RWPE2 (cell line): ENCODE measurements around the gene MALT1.
A peak's percentile ranks its signal among the peaks of the same experiment; 100 is the strongest.

ENCODE experiments used
- ATAC-seq: fragments of 200-7000 bp; cut with Tn5 transposase; 3 replicates; pipeline ENCODE4 v1.9.1; 2021; ENCODE audit warnings: low read depth
- DNase-seq: peaks from one replicate; pipeline ENCODE4 v3.0.0-alpha.2; 2020; ENCODE audit warnings: low spot score
- H3K27ac ChIP-seq: fragments of 450-650 bp; 2 replicates; pipeline ENCODE4 v1.5.1; 2017; ENCODE audit warnings: mild to moderate bottlenecking; ENCODE audit not compliant: poor library complexity, severe bottlenecking
- H3K27me3 ChIP-seq: fragments of 250-450 bp; sonication (Bioruptor Pico); 2 replicates; pipeline ENCODE4 v1.5.1; 2021; ENCODE audit warnings: mild to moderate bottlenecking, moderate library complexity; ENCODE audit not compliant: insufficient read depth, poor library complexity, severe bottlenecking
- H3K36me3 ChIP-seq: fragments of 250-450 bp; sonication (Bioruptor Pico); 2 replicates; pipeline ENCODE4 v1.5.1; 2020; ENCODE audit warnings: low read depth, mild to moderate bottlenecking, moderate library complexity
- H3K4me1 ChIP-seq: fragments of 250-450 bp; sonication (Bioruptor Pico); 2 replicates; pipeline ENCODE4 v1.5.1; 2021; ENCODE audit warnings: mild to moderate bottlenecking, moderate library complexity; ENCODE audit not compliant: insufficient read depth, poor library complexity, severe bottlenecking
- H3K4me3 ChIP-seq: fragments of 250-450 bp; sonication (Bioruptor Pico); 2 replicates; pipeline ENCODE4 v1.5.1; 2021; ENCODE audit warnings: mild to moderate bottlenecking, moderate library complexity; ENCODE audit not compliant: severe bottlenecking
- H3K9me3 ChIP-seq: fragments of 250-450 bp; sonication (Bioruptor Pico); 2 replicates; pipeline ENCODE4 v1.5.1; 2021; ENCODE audit warnings: mild to moderate bottlenecking, moderate library complexity; ENCODE audit not compliant: severe bottlenecking
- CTCF ChIP-seq: fragments of 450-650 bp; IDR thresholded peaks from one replicate; pipeline ENCODE4 v1.5.1; 2017; ENCODE audit warnings: mild to moderate bottlenecking, moderate library complexity; ENCODE audit not compliant: poor library complexity, severe bottlenecking

Gene MALT1

GRCh38 chr18:58780045-58780444, 108.8 kb downstream of the MALT1 start:
- Histone ChIP-seq H3K9me3 (no peaks in the 10 kb centered on the region), H3K27ac (no peak overlapping the region), H3K27me3 (no peaks in the 10 kb centered on the region), H3K36me3 (no peaks in the 10 kb centered on the region), H3K4me3 (no peak overlapping the region), H3K4me1 (peaks cover 9% of the 10 kb centered on the region)
- ATAC-seq (no peak), DNase-seq (no peak)
- TF ChIP-seq CTCF: no peak

DNA sequence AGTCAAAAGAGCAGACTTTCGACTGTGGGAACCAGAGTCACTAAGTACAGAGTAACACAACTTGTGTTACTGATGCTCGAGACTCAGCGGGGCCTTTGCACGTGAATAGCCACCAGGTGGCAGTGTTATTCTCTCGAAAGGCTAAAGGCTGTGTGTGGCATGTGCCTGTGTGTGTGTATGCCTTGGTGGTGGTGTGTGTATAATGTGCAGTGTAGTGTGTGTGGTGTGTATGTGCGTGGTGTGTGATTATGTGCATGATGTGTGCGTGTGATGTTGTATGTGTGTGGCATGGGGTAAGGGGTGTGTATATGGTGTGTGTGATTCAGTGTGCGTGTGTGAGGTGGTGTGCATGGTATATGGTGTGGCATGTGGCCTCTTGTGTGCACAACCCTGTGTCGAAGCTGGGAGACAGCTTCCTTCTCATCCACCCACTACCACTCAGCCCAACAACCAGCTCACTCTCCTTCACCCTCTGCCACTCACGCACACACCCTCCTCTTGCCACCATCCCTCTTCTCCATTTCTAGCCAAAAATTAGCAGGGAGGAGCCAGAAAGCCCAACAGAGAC, 110.4 kb downstream of the MALT1 start:
- no peak overlapping the region for H3K4me3 ChIP-seq
- H3K27ac ChIP-seq: peak overlapping the region; percentile 98
- TF ChIP-seq CTCF: peak; percentile 90
- peaks cover 21% of the 10 kb centered on the region for H3K4me1 ChIP-seq
- ATAC-seq: peak; percentile 7; the same call in 1 of the 3 replicates
- no peaks in the 10 kb centered on the region for H3K36me3 ChIP-seq
- no peaks in the 10 kb centered on the region for H3K27me3 ChIP-seq
- H3K9me3 ChIP-seq: no peaks in the 10 kb centered on the region
- no peak for DNase-seq

DNA sequence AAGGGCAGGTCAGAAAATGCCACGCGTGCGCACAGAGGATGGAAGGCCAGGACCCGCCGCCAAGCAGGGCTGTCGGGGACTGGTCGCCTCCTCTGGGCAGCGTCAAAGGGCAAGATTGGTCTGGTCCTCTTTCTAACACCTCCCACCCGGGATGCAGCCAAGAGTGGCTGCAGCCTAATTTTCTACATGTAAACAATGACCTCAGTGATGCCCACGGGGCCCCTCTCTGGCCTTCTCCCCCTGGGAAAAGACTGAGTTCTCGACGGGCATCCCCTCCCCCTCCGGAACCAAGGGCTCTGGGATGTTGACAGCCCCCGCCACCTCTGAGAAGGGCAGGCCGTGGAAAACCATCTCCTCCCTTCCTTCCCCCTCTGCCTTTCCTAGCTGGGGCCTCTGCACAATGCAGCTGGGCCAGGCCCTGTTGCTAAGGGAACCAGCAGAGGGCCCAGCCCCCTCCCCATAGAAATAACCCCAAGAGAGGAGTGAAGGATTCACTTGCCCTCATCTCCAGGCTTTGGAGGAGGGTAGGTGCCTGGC, 113.4 kb downstream of the MALT1 start:
- H3K4me3 ChIP-seq: peak overlapping the region; percentile 10

GRCh38 chr18:58785171-58785805, 114.0 kb downstream of the MALT1 start:
- TF ChIP-seq CTCF: peak; percentile 26
- ATAC-seq: peak; percentile 92
- no peaks in the 10 kb centered on the region for H3K9me3 ChIP-seq
- peaks cover 51% of the 10 kb centered on the region for H3K4me1 ChIP-seq
- H3K27ac ChIP-seq: peak overlapping the region; percentile 98
- H3K27me3 ChIP-seq: no peaks in the 10 kb centered on the region
- peak; percentile 94 for DNase-seq
- H3K36me3 ChIP-seq: no peaks in the 10 kb centered on the region
- H3K4me3 ChIP-seq: peak overlapping the region; percentile 10

More for the DNA sequence above, 113.4 kb downstream of the MALT1 start:
- H3K27me3 ChIP-seq: no peaks in the 10 kb centered on the region
- peaks cover 46% of the 10 kb centered on the region for H3K4me1 ChIP-seq
- TF ChIP-seq CTCF: no peak
- DNase-seq (no peak), ATAC-seq (peak; percentile 17)
- H3K36me3 ChIP-seq: no peaks in the 10 kb centered on the region
- no peaks in the 10 kb centered on the region for H3K9me3 ChIP-seq
- H3K27ac ChIP-seq: peak overlapping the region; percentile 98

- H3K4me1 ChIP-seq: peaks cover 51% of the 10 kb centered on the region
- H3K36me3 ChIP-seq: no peaks in the 10 kb centered on the region
- H3K4me3 ChIP-seq: no peak overlapping the region
- no peaks in the 10 kb centered on the region for H3K27me3 ChIP-seq
- DNase-seq: no peak
- TF ChIP-seq CTCF: no peak
- no peaks in the 10 kb centered on the region for H3K9me3 ChIP-seq
- ATAC-seq: no peak
- peak overlapping the region; percentile 98 for H3K27ac ChIP-seq
These were observed 114.6 kb downstream of the MALT1 start for GRCh38 chr18:58785870-58786269.
